ACHN (cell line): ENCODE results near the gene PSMD2.
"Not testable (repeated sequence)": the region's sequence is repeated elsewhere in the genome, so short reads cannot be mapped to it uniquely, and the experiment has no call there.

ENCODE experiments used
- DNase-seq: peaks from one replicate; pipeline ENCODE4 v3.0.0-alpha.2; 2015
- in situ Hi-C: cut with HindIII; loops from 2 replicates; pipeline ENCODE4 v1.10.0; 2017; ENCODE audit warnings: low sequenced_read_pairs, low pct_ligation_motif_present, low pct_unique_long_range_greater_than_20kb

The PSMD2 gene

GRCh38 chr3:184298759-184299487, at the start of gene PSMD2:
TSS of gene PSMD2 (plus strand) at chr3:184299241. CDS start at chr3:184299267, 26 bp downstream.
- peak; percentile 94 for DNase-seq
- in situ Hi-C loops, result no loop called here

- DNase-seq, result peak; percentile 94
- in situ Hi-C loops, result no loop called here
These were observed 49.5 kb upstream of the PSMD2 start, which contains the start of gene EEF1AKMT4 for GRCh38 chr3:184249412-184250166. TSS of gene EEF1AKMT4 (plus strand) at chr3:184249672. CDS start at chr3:184249695, 23 bp downstream.

GRCh38 chr3:184250167-184250828, 48.7 kb upstream of the PSMD2 start:
- peak; percentile 90 for DNase-seq
- in situ Hi-C loops, result no loop called here

GRCh38 chr3:184255291-184256039, 43.6 kb upstream of the PSMD2 start:
- DNase-seq, result no peak
- in situ Hi-C loops, result no loop called here

- DNase-seq, result no peak
- in situ Hi-C loops, result no loop called here
These were observed 41.7 kb upstream of the PSMD2 start for GRCh38 chr3:184257083-184257915.

GRCh38 chr3:184258926-184259325, 40.1 kb upstream of the PSMD2 start:
- in situ Hi-C loops, result no loop called here
- DNase-seq, result no peak

GRCh38 chr3:184259396-184259877, 39.6 kb upstream of the PSMD2 start:
- no peak for DNase-seq
- in situ Hi-C loops, result no loop called here

GRCh38 chr3:184259878-184260723, 38.9 kb upstream of the PSMD2 start:
- in situ Hi-C loops, result no loop called here
- peak; percentile 39 for DNase-seq

- DNase-seq, result no peak
These were observed 38.2 kb upstream of the PSMD2 start for GRCh38 chr3:184260724-184261269.

GRCh38 chr3:184261270-184261853, 37.7 kb upstream of the PSMD2 start, which contains the start of gene CAMK2N2:
TSS of gene CAMK2N2 (minus strand) at chr3:184261553. CDS start at chr3:184261285, 268 bp downstream.
- DNase-seq, result peak; percentile 67
- in situ Hi-C loops, result no loop called here

More at GRCh38 chr3:184260724-184261269, 38.2 kb upstream of the PSMD2 start:
- in situ Hi-C loops, result no loop called here

GRCh38 chr3:184261854-184262763, 36.9 kb upstream of the PSMD2 start:
- peak; percentile 33 for DNase-seq
- in situ Hi-C loops, result no loop called here

- DNase-seq, result no peak
- in situ Hi-C loops, result no loop called here
These were observed 36.3 kb upstream of the PSMD2 start for GRCh38 chr3:184262764-184263179.

GRCh38 chr3:184267249-184267648, 31.8 kb upstream of the PSMD2 start:
- DNase-seq, in situ Hi-C loops: not testable (repeated sequence)

GRCh38 chr3:184272269-184272668, 26.8 kb upstream of the PSMD2 start:
- DNase-seq, result no peak
- in situ Hi-C loops, result no loop called here

GRCh38 chr3:184275381-184275701, 23.7 kb upstream of the PSMD2 start:
- in situ Hi-C loops, result no loop called here
- DNase-seq, result no peak
